ENCODE measurements around the gene TMEM97.

The TMEM97 gene

DNA sequence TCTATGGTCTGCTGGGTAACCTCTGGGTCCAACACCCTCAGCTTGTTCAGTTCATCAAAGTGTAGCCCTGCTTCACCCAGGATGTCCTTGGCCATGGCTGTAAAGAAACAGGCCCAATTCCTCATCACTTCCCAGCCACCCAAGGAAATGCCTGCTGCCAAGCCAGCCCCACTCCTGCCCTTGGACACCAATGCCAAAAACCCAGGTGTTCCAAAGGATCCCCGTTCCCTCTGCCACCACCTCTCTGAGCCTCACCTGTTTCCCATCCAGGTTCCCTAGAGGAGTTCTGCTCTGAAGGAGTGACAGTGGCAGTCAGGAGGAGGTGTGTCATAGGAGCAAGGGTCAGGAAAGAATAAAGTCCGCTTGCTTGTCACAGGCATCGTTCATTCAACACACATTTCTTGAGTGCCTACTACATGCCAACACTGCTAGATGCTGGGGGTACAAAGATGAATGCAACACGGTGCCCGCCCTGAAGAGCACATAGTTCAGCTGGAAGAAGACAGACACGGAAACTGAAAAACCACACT is 13.0 kb downstream of the TMEM97 start:
- H3K4me3 ChIP-seq (ENCODE audit: low read depth, low read length) = no peak overlapping the region
- POLR2A ChIA-PET = interaction anchor here (1.2 to 2.3 kb wide), 3 partner anchors 11 to 26 kb away, joined by 3 to 8 read pairs (median 5); partner anchors contain the start of genes POLDIP2 and TMEM97
- H3K36me3 ChIP-seq (ENCODE audit: control insufficient read depth in 2 of 2, insufficient read depth in 1 of 2, low read length in 2 of 2) = peaks cover 28 to 49% of the 10 kb centered on the region in 2 experiments
- peaks cover 14% of the 10 kb centered on the region for H3K4me1 ChIP-seq (ENCODE audit: control insufficient read depth, insufficient read depth, low read length)
- CTCF ChIA-PET = no interaction called here
- no peaks in the 10 kb centered on the region for H3K9me3 ChIP-seq (ENCODE audit: control insufficient read depth, insufficient read depth, low read depth, low read length)
- no peak overlapping the region for H3K27ac ChIP-seq (ENCODE audit: extremely low read depth, low read depth, low read length)
- TF ChIP-seq ZNF670 (tag by site-specific recombination; IDR thresholded peaks at IDR 0.05; ENCODE audit: low read depth) (no peak), ZNF621 (tag by site-specific recombination; IDR thresholded peaks at IDR 0.05) (no peak), ZNF510 (tag by site-specific recombination; IDR thresholded peaks at IDR 0.05; ENCODE audit: insufficient replicate concordance) (no peak), ZNF169 (tag by site-specific recombination; IDR thresholded peaks at IDR 0.05) (no peak), ZNF175 (tag by site-specific recombination; IDR thresholded peaks at IDR 0.05) (no peak), OSR2 (tag by site-specific recombination; IDR thresholded peaks at IDR 0.05) (no peak), ZNF23 (tag by site-specific recombination; IDR thresholded peaks at IDR 0.05; ENCODE audit: borderline replicate concordance) (no peak), ZNF423 (tag by site-specific recombination; IDR thresholded peaks at IDR 0.05) (no peak), ZSCAN30 (tag by site-specific recombination; IDR thresholded peaks at IDR 0.05) (no peak), ZNF623 (tag by site-specific recombination; IDR thresholded peaks at IDR 0.05) (no peak), REPIN1 (tag by site-specific recombination; IDR thresholded peaks at IDR 0.05; ENCODE audit: low read depth) (no peak), ZNF362 (tag by site-specific recombination; IDR thresholded peaks at IDR 0.05) (no peak), SETDB1 (IDR thresholded peaks at IDR 0.05; ENCODE audit: insufficient read length, low read length) (no peak), ZNF501 (tag by site-specific recombination; IDR thresholded peaks at IDR 0.05) (no peak), ZBTB20 (tag by site-specific recombination; IDR thresholded peaks at IDR 0.05) (no peak), ZNF830 (tag by site-specific recombination; IDR thresholded peaks at IDR 0.05; ENCODE audit: low read depth) (no peak), ZNF488 (tag by site-specific recombination; IDR thresholded peaks at IDR 0.05) (no peak)
- TF ChIP-seq, protein P1, sequence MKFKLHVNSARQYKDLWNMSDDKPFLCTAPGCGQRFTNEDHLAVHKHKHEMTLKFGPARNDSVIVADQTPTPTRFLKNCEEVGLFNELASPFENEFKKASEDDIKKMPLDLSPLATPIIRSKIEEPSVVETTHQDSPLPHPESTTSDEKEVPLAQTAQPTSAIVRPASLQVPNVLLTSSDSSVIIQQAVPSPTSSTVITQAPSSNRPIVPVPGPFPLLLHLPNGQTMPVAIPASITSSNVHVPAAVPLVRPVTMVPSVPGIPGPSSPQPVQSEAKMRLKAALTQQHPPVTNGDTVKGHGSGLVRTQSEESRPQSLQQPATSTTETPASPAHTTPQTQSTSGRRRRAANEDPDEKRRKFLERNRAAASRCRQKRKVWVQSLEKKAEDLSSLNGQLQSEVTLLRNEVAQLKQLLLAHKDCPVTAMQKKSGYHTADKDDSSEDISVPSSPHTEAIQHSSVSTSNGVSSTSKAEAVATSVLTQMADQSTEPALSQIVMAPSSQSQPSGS (tag by site-specific recombination; IDR thresholded peaks at IDR 0.05; ENCODE audit: low read depth) = no peak
- TF ChIP-seq, protein P2, sequence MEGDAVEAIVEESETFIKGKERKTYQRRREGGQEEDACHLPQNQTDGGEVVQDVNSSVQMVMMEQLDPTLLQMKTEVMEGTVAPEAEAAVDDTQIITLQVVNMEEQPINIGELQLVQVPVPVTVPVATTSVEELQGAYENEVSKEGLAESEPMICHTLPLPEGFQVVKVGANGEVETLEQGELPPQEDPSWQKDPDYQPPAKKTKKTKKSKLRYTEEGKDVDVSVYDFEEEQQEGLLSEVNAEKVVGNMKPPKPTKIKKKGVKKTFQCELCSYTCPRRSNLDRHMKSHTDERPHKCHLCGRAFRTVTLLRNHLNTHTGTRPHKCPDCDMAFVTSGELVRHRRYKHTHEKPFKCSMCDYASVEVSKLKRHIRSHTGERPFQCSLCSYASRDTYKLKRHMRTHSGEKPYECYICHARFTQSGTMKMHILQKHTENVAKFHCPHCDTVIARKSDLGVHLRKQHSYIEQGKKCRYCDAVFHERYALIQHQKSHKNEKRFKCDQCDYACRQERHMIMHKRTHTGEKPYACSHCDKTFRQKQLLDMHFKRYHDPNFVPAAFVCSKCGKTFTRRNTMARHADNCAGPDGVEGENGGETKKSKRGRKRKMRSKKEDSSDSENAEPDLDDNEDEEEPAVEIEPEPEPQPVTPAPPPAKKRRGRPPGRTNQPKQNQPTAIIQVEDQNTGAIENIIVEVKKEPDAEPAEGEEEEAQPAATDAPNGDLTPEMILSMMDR (tag by site-specific recombination; IDR thresholded peaks at IDR 0.05) = no peak
- TF ChIP-seq, protein P3, sequence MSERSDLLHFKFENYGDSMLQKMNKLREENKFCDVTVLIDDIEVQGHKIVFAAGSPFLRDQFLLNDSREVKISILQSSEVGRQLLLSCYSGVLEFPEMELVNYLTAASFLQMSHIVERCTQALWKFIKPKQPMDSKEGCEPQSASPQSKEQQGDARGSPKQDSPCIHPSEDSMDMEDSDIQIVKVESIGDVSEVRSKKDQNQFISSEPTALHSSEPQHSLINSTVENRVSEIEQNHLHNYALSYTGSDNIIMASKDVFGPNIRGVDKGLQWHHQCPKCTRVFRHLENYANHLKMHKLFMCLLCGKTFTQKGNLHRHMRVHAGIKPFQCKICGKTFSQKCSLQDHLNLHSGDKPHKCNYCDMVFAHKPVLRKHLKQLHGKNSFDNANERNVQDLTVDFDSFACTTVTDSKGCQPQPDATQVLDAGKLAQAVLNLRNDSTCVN (tag by site-specific recombination; optimal IDR thresholded peaks at IDR 0.05) = no peak
